ENCODE data around the gene HMMR. TPM values are rescaled to one million over a fixed set of nuclear protein-coding genes. Genes with fewer than 3 reads are reported as not detected.
A peak's percentile ranks its signal among the peaks of the same experiment; 100 is the strongest.

HMMR gene
- total and polyA plus RNA-seq, 9 of the 15 experiments (the other 6 are each of a cell fraction or from before 2014, with no cell fraction given) = 74.9 to 133 (median 90.8) TPM

DNA sequence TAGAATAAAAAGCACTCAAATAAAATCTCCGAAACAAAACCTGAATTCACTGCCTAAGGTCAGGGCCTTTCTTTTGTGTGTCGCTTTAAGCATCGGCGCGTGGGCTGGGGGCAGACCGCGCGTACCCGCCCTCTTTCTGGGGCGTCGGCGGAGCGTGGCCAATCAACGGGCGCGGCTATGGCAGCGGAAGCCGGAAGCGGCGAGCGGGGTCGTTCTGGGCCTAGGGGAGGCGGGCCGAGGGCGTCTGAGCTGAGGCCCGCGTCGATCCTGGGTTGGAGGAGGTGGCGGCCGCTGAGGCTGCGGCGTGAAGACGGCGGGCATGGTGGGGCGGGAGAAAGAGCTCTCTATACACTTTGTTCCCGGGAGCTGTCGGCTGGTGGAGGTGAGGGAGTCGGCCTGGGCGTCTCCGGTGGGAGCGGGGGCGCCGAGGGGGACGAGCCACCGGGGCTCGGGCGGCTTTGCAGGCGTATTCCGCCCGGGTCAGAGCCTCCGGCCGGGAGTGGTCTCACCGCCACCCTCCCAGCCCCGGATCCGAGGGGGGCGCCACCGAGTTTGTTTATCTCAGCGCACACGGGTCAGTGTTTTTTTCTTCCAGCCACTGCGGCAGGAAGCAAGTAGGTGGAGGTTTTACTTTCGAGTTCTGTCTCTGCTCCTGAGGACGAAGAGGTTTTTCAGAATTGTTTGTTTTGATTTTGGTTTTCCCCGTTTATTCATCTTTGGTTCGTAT lies 45.1 kb downstream of the HMMR start, which contains the start of gene MAT2B (continued):
- TF ChIP-seq NCOR1 (IDR thresholded peaks at IDR 0.05) (peak; percentile 55; the same call in 1 of the 2 replicates), FOXA1 (IDR thresholded peaks at IDR 0.05; ENCODE audit: borderline replicate concordance) (no peak), SMARCC2 (IDR thresholded peaks at IDR 0.05; ENCODE audit: low read depth) (0 out of 2 replicates have a peak, but pooled peaks have one; percentile 19), WHSC1 (IDR thresholded peaks at IDR 0.05; ENCODE audit: low read length) (no peak), BRD9 (IDR thresholded peaks at IDR 0.05; ENCODE audit: low read depth, partially characterized antibody) (peak; percentile 50), C11orf30 (IDR thresholded peaks at IDR 0.05; ENCODE audit: low read depth) (peak; percentile 51), CHD1 (IDR thresholded peaks at IDR 0.05; ENCODE audit: low read length) (peak; percentile 20)

DNA sequence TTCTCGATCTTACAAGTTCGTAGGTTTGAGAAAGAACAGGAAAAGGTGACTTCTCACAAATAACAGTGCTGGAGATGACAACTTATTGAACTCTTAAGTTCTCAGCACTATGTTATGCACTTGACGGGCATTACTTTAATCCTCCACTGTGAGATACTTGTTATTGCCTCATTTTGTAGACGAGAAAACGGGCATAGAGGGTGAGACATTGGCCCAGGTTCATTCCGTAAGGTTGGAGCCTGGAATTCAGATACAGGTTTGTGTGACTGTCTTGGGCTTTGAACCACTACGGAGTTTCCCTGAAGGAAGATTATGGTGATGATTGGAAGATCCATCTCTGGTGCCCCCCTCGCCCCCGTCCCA lies 45.6 kb downstream of the HMMR start:
- peak overlapping the region; percentile 84; the same call in 1 of the 2 replicates for H2AFZ ChIP-seq (ENCODE audit: low read depth, low read length)
- TF ChIP-seq ZNF134 (CRISPR knock-in tag; conservative IDR thresholded peaks at IDR 0.05) = no peak
- no peak for TF ChIP-seq ZNF197 (CRISPR knock-in tag; IDR thresholded peaks at IDR 0.05; ENCODE audit: low read depth)
- TF ChIP-seq, protein P1, sequence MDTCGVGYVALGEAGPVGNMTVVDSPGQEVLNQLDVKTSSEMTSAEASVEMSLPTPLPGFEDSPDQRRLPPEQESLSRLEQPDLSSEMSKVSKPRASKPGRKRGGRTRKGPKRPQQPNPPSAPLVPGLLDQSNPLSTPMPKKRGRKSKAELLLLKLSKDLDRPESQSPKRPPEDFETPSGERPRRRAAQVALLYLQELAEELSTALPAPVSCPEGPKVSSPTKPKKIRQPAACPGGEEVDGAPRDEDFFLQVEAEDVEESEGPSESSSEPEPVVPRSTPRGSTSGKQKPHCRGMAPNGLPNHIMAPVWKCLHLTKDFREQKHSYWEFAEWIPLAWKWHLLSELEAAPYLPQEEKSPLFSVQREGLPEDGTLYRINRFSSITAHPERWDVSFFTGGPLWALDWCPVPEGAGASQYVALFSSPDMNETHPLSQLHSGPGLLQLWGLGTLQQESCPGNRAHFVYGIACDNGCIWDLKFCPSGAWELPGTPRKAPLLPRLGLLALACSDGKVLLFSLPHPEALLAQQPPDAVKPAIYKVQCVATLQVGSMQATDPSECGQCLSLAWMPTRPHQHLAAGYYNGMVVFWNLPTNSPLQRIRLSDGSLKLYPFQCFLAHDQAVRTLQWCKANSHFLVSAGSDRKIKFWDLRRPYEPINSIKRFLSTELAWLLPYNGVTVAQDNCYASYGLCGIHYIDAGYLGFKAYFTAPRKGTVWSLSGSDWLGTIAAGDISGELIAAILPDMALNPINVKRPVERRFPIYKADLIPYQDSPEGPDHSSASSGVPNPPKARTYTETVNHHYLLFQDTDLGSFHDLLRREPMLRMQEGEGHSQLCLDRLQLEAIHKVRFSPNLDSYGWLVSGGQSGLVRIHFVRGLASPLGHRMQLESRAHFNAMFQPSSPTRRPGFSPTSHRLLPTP (IDR thresholded peaks at IDR 0.05; ENCODE audit: borderline replicate concordance, extremely low read depth, insufficient read length) = no peak
- no peak for TF ChIP-seq CEBPG (CRISPR knock-in tag; IDR thresholded peaks at IDR 0.05)
- peak in 1 of 2 experiments; percentile 16; a peak in 1 of 4 replicates for TF ChIP-seq CEBPG (tag; conservative IDR thresholded peaks at IDR 0.05 in 1 of 2, IDR thresholded peaks at IDR 0.05 in 1 of 2)
- TF ChIP-seq, protein P2, sequence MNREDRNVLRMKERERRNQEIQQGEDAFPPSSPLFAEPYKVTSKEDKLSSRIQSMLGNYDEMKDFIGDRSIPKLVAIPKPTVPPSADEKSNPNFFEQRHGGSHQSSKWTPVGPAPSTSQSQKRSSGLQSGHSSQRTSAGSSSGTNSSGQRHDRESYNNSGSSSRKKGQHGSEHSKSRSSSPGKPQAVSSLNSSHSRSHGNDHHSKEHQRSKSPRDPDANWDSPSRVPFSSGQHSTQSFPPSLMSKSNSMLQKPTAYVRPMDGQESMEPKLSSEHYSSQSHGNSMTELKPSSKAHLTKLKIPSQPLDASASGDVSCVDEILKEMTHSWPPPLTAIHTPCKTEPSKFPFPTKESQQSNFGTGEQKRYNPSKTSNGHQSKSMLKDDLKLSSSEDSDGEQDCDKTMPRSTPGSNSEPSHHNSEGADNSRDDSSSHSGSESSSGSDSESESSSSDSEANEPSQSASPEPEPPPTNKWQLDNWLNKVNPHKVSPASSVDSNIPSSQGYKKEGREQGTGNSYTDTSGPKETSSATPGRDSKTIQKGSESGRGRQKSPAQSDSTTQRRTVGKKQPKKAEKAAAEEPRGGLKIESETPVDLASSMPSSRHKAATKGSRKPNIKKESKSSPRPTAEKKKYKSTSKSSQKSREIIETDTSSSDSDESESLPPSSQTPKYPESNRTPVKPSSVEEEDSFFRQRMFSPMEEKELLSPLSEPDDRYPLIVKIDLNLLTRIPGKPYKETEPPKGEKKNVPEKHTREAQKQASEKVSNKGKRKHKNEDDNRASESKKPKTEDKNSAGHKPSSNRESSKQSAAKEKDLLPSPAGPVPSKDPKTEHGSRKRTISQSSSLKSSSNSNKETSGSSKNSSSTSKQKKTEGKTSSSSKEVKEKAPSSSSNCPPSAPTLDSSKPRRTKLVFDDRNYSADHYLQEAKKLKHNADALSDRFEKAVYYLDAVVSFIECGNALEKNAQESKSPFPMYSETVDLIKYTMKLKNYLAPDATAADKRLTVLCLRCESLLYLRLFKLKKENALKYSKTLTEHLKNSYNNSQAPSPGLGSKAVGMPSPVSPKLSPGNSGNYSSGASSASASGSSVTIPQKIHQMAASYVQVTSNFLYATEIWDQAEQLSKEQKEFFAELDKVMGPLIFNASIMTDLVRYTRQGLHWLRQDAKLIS (CRISPR knock-in tag; IDR thresholded peaks at IDR 0.05) = peak; percentile 45; the same call in 1 of the 2 replicates

More for the DNA sequence above, 45.6 kb downstream of the HMMR start:
- Histone ChIP-seq H3K9ac (ENCODE audit: insufficient read depth in 1 of 2, low read depth in 2 of 2, low read length in 2 of 2) (peak overlapping the region; percentile 85 to 90), H3K9me3 (replicated peaks; ENCODE audit: control insufficient read depth, insufficient read depth, low read depth, low read length) (no peaks in the 10 kb centered on the region), H3K4me3 (peak overlapping the region; percentile 65), H3K27ac (ENCODE audit: extremely low read depth, low read depth, low read length) (peak overlapping the region; percentile 87), H3K27me3 (ENCODE audit: control insufficient read depth in 2 of 2, insufficient read depth in 2 of 2, low read length in 2 of 2) (no peaks in the 10 kb centered on the region), H3K9me1 (ENCODE audit: control insufficient read depth, insufficient read depth, low read length) (no peaks in the 10 kb centered on the region), H4K20me1 (replicated peaks; ENCODE audit: control insufficient read depth, insufficient read depth, low read length) (0 out of 2 replicates have a peak, but pooled peaks cover 3% of the 10 kb centered on the region), H3K4me1 (replicated peaks in 1 of 2; ENCODE audit: control insufficient read depth in 2 of 2, insufficient read depth in 2 of 2, low read length in 2 of 2) (peaks cover 5 to 7% of the 10 kb centered on the region in 2 experiments; a peak in 3 of 5 replicates), H3K79me2 (ENCODE audit: control insufficient read depth, insufficient read depth, low read length) (peaks cover 73% of the 10 kb centered on the region), H3K4me2 (ENCODE audit: insufficient read depth, low read length) (peak overlapping the region; percentile 97), H3K36me3 (ENCODE audit: control insufficient read depth, insufficient read depth, low read length) (peaks cover 3% of the 10 kb centered on the region; the same call in 1 of the 3 replicates)
- under 1% methylated on average over 9 of the region's 9 CpGs for WGBS (ENCODE audit: insufficient coverage, low coverage, missing lambda C conversion rate)
- FAIRE-seq (no peak), ATAC-seq (no peak), DNase-seq (ENCODE audit: extremely low read depth in 1 of 4, low spot score in 3 of 4) (peak in 1 of 4 experiments; percentile 7)
- ChIA-PET POLR2A (interaction anchor here (1.0 to 4.7 kb wide), 2 partner anchors 37 to 46 kb away, joined by 3 to 44 read pairs; partner anchors contain the start of genes HMMR and NUDCD2), CTCF (ENCODE audit: low intra/inter-chr PET ratio) (no interaction called here)
- TSS peak; percentile 49 for BruUV-seq (replicated peaks)
- intact Hi-C loops (cut with micrococcal nuclease) (loop anchor here (5.0 kb wide), 1 partner anchor 851 kb away; no protein-coding TSS in a partner anchor), in situ Hi-C loops (cut with MboI) (loop anchor here (25.0 kb wide), 1 partner anchor 856 kb away; no protein-coding TSS in a partner anchor)

Data from K562 (cell line).